Panc1 (cell line): ENCODE data around the gene SEC31A. TPM values are rescaled to one million over a fixed set of nuclear protein-coding genes. Genes with fewer than 3 reads are reported as not detected.

Experiments
- ATAC-seq: fragments of 200-7000 bp; cut with Tn5 transposase; 2 replicates; pipeline ENCODE4 v1.9.1; 2020; ENCODE audit warnings: mild to moderate bottlenecking, moderate library complexity
- BruUV-seq: library from RNA; stranded (reverse); fragments of 400-500 nt; replicated peaks from 2 replicates; lab custom pipeline; 2021; lab: Mats Ljungman, UMichigan
- CTCF ChIA-PET: fragments of 300-600 bp; sonication (Branson Sonifier 250); formaldehyde crosslinking; loops from one replicate; lab custom pipeline; 2022; ENCODE audit warnings: antibody characterized with exemption; lab: Charles Lee
- POLR2A ChIA-PET: fragments of 300-600 bp; sonication (Branson Sonifier 250); formaldehyde crosslinking; loops from one replicate; lab custom pipeline; 2022; ENCODE audit warnings: antibody characterized with exemption; lab: Charles Lee
- DNase-seq: peaks from one replicate; pipeline ENCODE4 v3.0.0-alpha.2; 2010; ENCODE audit warnings: low read depth, low spot score
- H3K27ac ChIP-seq: 2 replicates; pipeline ENCODE4 v1.5.1; 2011; ENCODE audit warnings: mild to moderate bottlenecking, low read length, inconsistent platforms
- H3K27me3 ChIP-seq: fragments of 200-500 bp; sonication (Bioruptor generic); 2 replicates; pipeline ENCODE4 v1.6.0; 2014; ENCODE audit warnings: low read length, inconsistent platforms; ENCODE audit not compliant: control insufficient read depth, insufficient read depth
- H3K36me3 ChIP-seq: fragments of 200-500 bp; sonication (Bioruptor generic); 2 replicates; pipeline ENCODE4 v1.5.1; 2014; ENCODE audit warnings: inconsistent platforms, mild to moderate bottlenecking, low read length, moderate library complexity; ENCODE audit not compliant: control insufficient read depth, insufficient read depth
- H3K4me1 ChIP-seq: 2 replicates; pipeline ENCODE4 v1.5.1; 2011; ENCODE audit warnings: inconsistent platforms, mild to moderate bottlenecking, low read length, moderate library complexity; ENCODE audit not compliant: control insufficient read depth, insufficient read depth
- H3K4me3 ChIP-seq, 2 experiments: 2 replicates each; pipeline ENCODE4 v1.5.1; 2011 to 2012; ENCODE audit warnings: low read depth in 2 of 2, low read length in 2 of 2, mild to moderate bottlenecking in 2 of 2, inconsistent platforms in 1 of 2, moderate library complexity in 1 of 2
- H3K9me3 ChIP-seq: fragments of 200-500 bp; sonication (Bioruptor generic); 2 replicates; pipeline ENCODE4 v1.5.1; 2014; ENCODE audit warnings: low read depth, mild to moderate bottlenecking, inconsistent platforms, low read length, moderate library complexity; ENCODE audit not compliant: control insufficient read depth, insufficient read depth
- POLR2AphosphoS5 ChIP-seq: IDR thresholded peaks from 2 replicates; pipeline ENCODE4 v1.6.1; 2012; ENCODE audit warnings: mild to moderate bottlenecking, low read depth, low read length, moderate library complexity
- REST ChIP-seq, 2 experiments: IDR thresholded peaks; 2 replicates each; pipeline ENCODE4 v1.6.1; 2011 to 2012; ENCODE audit warnings: low read depth in 2 of 2, control low read depth in 1 of 2, low read length in 1 of 2, mild to moderate bottlenecking in 1 of 2, moderate library complexity in 1 of 2; ENCODE audit not compliant: insufficient read depth in 1 of 2
- SIN3A ChIP-seq: IDR thresholded peaks from 2 replicates; pipeline ENCODE4 v1.6.1; 2012; ENCODE audit warnings: low read depth, mild to moderate bottlenecking, low read length, moderate library complexity, borderline replicate concordance; ENCODE audit not compliant: insufficient read depth
- TCF7L2 ChIP-seq: IDR thresholded peaks from 2 replicates; pipeline ENCODE4 v1.6.1; 2011; ENCODE audit warnings: mild to moderate bottlenecking, low read depth, low read length, inconsistent platforms
- in situ Hi-C: cut with HindIII; loops from 2 replicates; pipeline ENCODE4 v1.10.0; 2016; ENCODE audit warnings: low sequenced_read_pairs, low pct_unique_long_range_greater_than_20kb
- intact Hi-C: fragments of 100-400 bp; cut with micrococcal nuclease; formaldehyde crosslinking; loops from one replicate; pipeline ENCODE4 v1.10.0; 2022; ENCODE audit not compliant: unreplicated experiment
- total RNA-seq: library from RNA; stranded (reverse); gene quantifications from one replicate; pipeline ENCODE4 v1.2.1, GENCODE V29; 2021; ENCODE audit not compliant: unreplicated experiment
- TF ChIP-seq, protein P1 (sequence below): fragments of 450-650 bp; IDR thresholded peaks from 2 replicates; pipeline ENCODE4 v1.5.1; 2017; ENCODE audit warnings: mild to moderate bottlenecking

Gene SEC31A
- total RNA-seq, 1 experiment from 2014 or later: 107 TPM

- CTCF ChIA-PET: no interaction called here
- BruUV-seq: no TSS peak
- no peak overlapping the region for H3K27ac ChIP-seq
- in situ Hi-C loops (no loop called here), intact Hi-C loops (no loop called here)
- no peak for ATAC-seq
- POLR2A ChIA-PET: no interaction called here
- no peak overlapping the region for H3K4me3 ChIP-seq
- H3K36me3 ChIP-seq: no peaks in the 10 kb centered on the region
- H3K9me3 ChIP-seq: no peaks in the 10 kb centered on the region
- H3K4me1 ChIP-seq: no peaks in the 10 kb centered on the region
- DNase-seq: no peak
- no peak for TF ChIP-seq TCF7L2
- TF ChIP-seq, protein P1, sequence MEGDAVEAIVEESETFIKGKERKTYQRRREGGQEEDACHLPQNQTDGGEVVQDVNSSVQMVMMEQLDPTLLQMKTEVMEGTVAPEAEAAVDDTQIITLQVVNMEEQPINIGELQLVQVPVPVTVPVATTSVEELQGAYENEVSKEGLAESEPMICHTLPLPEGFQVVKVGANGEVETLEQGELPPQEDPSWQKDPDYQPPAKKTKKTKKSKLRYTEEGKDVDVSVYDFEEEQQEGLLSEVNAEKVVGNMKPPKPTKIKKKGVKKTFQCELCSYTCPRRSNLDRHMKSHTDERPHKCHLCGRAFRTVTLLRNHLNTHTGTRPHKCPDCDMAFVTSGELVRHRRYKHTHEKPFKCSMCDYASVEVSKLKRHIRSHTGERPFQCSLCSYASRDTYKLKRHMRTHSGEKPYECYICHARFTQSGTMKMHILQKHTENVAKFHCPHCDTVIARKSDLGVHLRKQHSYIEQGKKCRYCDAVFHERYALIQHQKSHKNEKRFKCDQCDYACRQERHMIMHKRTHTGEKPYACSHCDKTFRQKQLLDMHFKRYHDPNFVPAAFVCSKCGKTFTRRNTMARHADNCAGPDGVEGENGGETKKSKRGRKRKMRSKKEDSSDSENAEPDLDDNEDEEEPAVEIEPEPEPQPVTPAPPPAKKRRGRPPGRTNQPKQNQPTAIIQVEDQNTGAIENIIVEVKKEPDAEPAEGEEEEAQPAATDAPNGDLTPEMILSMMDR: no peak
- no peak for TF ChIP-seq SIN3A
- no peak for TF ChIP-seq POLR2AphosphoS5
- H3K27me3 ChIP-seq: no peaks in the 10 kb centered on the region
Observed at GRCh38 chr4:82780170-82780751, 110.7 kb downstream of the SEC31A start.

GRCh38 chr4:82779032-82779431, 111.9 kb downstream of the SEC31A start:
- CTCF ChIA-PET: no interaction called here
- H3K36me3 ChIP-seq: no peaks in the 10 kb centered on the region
- intact Hi-C loops: no loop called here
- POLR2A ChIA-PET: no interaction called here
- no peaks in the 10 kb centered on the region for H3K27me3 ChIP-seq
- DNase-seq: no peak
- ATAC-seq: no peak
- no TSS peak for BruUV-seq
- in situ Hi-C loops: no loop called here
- no peak overlapping the region for H3K27ac ChIP-seq
- H3K4me1 ChIP-seq: no peaks in the 10 kb centered on the region
- TF ChIP-seq, protein P1: no peak
- H3K4me3 ChIP-seq: no peak overlapping the region
- H3K9me3 ChIP-seq: no peaks in the 10 kb centered on the region

DNA sequence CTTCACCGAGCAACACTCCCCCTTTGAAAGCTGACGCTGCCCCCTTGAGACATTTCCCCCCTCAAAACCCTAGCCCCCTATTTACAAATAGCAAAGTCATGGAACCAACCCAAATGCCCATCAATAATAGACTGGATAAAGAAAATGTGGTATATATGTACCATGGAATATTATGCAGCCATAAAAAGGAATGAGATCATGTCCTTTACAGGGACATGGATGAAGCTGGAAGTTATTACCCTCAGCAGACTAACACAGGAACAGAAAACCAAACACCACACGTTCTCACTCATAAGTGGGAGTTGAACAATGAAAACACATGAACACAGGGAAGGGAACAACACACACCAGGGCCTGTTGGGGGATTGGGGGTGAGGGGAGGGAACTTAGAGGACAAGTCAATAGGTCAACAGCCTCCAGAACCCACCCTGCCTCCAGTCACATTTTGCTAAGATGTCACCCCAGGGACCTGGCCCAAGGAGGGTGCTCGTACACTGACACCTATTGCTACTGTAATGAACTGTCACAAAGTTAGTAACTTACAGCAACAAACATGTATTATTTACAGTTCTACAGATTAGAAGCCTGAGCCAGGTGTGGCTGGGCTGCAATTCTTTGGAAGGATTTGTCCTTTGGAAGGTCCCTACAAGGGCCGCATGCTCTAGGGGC, 113.0 kb downstream of the SEC31A start:
- no peaks in the 10 kb centered on the region for H3K27me3 ChIP-seq

More for the DNA sequence above, 113.0 kb downstream of the SEC31A start:
- Histone ChIP-seq H3K4me3 (no peak overlapping the region), H3K9me3 (no peaks in the 10 kb centered on the region), H3K27ac (no peak overlapping the region), H3K4me1 (no peaks in the 10 kb centered on the region), H3K36me3 (no peaks in the 10 kb centered on the region)
- POLR2A ChIA-PET: no interaction called here
- CTCF ChIA-PET: no interaction called here
- no TSS peak for BruUV-seq
- DNase-seq (no peak), ATAC-seq (no peak)
- intact Hi-C loops (no loop called here), in situ Hi-C loops (no loop called here)
- TF ChIP-seq TCF7L2 (no peak), SIN3A (no peak), REST (IDR thresholded peaks at IDR 0.05; ENCODE audit: insufficient read depth in 1 of 2, low read depth in 2 of 2, low read length in 1 of 2) (no peak), POLR2AphosphoS5 (no peak)
- TF ChIP-seq, protein P1: no peak
